Right renal pelvis (tissue), 4 donors: ENCODE results near the gene ZKSCAN5. TPM values are rescaled to one million over a fixed set of nuclear protein-coding genes. Genes with fewer than 3 reads are reported as not detected.
"Not testable (repeated sequence)": the region's sequence is repeated elsewhere in the genome, so short reads cannot be mapped to it uniquely, and the experiment has no call there.

Source experiments
- DNase-seq, 4 donors: peaks; one replicate each; pipeline ENCODE4 v3.0.0-alpha.2; 2013; ENCODE audit warnings: low read depth in 4 of 4, low spot score in 3 of 4, missing footprints in 1 of 4
- polyA plus RNA-seq, 4 donors: library from polyadenylated mRNA; unstranded; fragments of 120-200 nt; gene quantifications; one replicate each; pipeline ENCODE4 v1.2.1, GENCODE V29; 2013; ENCODE audit not compliant: insufficient read length in 4 of 4

Gene ZKSCAN5
- polyA plus RNA-seq, 4 donors: 14.4 to 16.6 (median 16.3) TPM

DNA sequence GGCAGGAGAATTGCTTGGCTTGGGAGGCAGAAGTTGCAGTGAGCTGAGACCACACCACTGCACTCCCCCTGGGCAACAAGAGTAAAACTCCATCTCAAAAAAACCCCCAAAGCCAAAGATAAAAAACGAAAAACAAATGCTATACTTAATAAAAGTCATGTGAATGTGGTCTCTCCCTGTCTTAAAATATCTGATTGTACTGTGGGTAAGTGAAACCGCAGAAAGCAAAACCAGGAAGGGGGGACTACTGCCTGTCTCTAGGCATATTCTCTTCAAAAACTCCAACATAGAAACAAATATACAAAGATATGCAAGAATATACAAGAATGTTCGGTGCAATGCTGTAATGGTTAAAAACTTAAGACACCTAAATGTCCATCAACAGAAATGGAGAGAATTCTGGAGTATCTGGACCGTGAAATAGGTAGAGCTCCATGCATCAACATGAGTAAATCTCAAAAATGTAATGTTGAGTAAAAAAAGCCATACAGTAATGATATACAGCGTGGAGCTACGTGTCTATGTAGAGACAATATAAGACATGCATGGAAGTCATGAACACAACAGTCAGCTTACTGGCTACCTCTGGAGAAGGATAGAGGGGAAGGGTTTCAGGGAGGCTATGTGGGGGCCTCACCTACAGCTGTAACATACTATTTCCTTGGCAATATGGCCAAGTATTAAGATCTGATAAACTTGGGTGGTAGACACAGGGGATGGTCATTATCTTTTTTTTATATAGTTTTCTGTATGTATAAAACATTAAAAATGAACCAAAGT lies 6.5 kb upstream of the ZKSCAN5 start:
- DNase-seq: no peak

DNA sequence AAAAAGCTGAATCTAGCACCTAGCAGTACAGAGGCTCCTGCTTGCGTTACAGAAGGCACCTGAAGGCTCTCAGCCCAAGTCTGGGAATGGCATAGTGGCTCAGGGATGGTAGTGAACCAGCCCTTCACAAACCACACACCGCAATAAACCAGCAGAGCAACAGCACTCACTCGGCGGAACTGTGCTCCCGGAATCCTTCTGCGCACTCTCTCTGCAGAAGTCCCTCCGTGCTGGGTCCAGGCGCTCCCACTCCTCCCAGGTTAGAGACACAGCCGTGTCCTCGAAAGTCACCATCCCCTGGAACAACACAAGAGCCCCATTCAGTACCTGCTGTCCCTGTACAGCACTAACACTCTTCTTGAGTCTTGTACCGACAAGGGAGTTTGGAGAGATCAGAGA lies 5.9 kb upstream of the ZKSCAN5 start:
- DNase-seq: no peak

DNA sequence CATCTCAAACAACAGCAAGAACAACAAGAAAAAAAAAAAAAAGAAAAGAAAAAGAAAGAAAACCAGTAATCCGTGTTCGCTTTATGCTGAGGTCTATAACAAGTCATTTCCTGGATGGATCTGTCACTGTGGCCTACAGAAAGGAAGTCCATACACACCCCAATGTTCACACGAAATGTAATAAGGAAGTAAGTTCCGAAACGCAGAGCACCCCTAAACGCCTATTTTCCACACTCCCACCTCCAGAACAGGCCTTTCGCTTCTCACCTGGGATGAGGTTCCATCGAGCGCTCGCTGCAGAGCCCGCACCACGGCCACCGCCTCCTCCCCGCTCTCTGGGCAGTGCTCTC lies 5.1 kb upstream of the ZKSCAN5 start:
- DNase-seq: no peak

DNA sequence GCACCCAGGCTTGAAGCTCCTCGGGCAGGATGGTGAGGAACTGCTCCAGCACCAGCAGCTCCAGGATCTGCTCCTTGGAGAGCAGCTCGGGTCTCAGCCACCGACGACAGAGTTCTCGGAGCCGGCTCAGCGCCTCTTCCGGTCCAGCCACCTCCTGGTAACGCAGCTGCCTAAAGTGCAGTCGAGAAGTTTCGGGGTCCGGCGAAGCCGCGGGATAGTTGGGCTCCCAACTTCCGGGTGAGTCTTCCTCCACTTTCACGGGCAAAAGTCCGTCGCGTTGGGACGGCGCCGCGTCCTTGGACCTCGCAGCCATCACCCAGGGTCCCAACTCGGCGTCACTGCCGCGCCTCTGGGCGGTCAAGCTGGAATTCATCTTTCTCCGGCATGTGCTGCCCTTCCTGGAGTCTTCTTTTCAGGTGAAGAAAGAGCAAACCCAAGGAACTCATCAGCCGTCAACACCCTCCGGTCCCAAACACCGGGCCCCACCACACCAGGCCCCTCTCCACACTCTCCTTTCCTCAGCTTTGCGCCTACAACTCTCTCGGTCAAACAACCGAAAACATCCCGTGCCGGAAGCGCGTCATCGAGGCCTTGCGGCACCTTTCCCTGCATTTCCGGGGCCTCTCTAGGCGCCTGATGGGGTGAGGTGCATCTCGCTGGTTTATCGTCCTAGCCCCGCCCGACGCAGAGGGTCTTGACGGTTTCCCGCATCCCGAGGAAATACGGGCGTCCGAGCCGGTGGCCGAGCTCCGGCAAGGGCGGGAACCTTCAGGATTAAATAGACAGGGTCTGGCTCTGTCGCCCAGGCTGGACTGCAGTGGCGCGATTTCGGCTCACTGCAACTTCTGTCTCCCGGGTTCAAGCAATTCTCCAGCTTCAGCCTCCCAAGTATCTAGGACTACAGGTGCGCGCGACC lies 4.5 kb upstream of the ZKSCAN5 start, which contains the start of gene ZNF394:
TSS of gene ZNF394 (minus strand) at position 561 of the 916 bp plus-strand sequence. CDS start at position 373, 188 bp downstream.
- DNase-seq: peak; percentile 84 to 92 (median 88)

DNA sequence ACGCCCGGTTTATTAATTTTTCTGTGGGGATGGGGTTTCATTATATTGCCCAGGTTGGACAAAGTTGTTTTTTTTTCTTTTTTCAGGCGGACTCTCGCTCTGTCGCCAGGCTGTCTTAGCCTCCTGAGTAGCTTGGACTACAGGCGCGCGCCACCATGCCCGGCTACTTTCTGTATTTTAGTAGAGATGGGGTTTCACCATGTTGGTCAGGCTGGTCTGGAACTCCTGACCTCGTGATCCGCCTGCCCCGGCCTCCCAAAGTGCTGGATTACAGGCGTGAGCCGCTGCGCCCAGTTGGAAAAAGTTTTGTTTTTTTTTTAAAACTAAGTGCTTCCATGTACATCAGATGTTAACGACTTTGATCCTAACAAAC lies 3.8 kb upstream of the ZKSCAN5 start:
- DNase-seq: no peak

DNA sequence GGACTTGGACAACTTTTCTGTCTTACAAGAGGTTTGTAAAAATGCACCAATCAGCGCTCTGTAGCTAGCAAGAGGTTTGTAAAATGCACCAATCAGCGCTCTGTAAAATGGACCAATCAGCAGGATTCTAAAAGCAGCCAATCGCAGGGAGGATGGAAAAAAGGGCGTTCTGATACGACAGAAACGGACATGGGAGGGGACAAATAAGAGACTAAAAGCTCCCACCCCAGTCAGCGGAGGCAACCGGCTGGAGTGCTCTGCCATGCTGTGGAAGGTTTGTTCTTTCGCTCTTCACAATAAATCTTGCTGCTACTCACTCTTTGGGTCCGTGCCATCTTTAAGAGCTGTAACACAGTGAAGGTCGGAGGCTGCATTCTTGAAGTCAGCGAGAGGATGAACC lies 3.2 kb upstream of the ZKSCAN5 start:
- DNase-seq: not testable (repeated sequence)

DNA sequence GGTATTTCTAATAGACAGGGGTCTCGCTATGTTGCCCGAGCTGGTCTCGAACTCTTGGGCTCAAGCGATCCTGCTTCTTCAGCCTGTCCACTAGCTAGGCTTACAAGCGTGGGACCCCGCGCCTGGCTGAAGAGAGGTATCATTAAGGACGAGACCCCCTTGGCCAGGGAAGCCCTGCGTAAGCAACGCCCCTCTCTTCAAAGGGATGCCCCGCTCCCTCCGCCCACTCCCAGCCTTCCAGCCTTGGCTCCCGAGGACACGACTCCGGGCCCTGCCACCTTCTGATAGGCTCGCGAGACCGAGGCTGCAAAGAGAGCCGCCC lies 220 bp upstream of the ZKSCAN5 start:
- peak in 1 of 4 donors; percentile 97 for DNase-seq

DNA sequence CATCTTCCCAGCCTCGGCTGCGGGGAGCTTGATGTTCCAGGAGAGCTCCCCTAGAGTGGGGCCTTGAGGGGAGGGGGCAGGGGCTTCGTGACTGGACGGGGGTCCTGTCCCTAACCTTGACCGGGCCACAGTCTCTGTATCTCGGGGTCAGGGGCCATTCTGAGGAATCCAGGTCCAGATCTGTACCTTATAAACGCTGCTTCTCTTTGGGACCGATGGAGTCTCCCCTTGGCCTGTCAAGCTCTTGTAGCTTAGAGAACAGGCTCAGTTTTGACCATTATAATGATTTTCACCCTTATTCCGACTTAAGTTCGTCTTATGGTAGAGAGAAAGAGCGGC lies 831 bp downstream of the ZKSCAN5 start:
- DNase-seq: no peak

DNA sequence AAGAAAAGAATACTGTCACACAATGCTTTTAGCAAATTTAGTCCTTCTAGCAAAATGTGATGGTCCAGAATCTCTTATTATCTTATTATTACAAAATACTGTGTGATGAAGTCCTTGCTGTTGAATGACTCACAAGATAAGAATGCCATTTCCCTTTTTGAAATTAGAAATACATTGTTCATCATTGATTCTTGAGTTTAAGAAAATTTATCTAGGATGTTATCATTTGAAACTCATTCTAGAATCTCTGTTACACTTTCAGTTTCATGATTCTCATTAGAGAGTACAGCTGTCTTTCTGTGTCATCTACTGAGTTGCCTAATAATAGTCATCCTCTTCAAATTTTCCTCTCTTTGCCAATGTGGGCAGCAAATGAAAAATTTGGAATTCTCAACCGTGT lies 9.6 kb downstream of the ZKSCAN5 start:
- no peak for DNase-seq

DNA sequence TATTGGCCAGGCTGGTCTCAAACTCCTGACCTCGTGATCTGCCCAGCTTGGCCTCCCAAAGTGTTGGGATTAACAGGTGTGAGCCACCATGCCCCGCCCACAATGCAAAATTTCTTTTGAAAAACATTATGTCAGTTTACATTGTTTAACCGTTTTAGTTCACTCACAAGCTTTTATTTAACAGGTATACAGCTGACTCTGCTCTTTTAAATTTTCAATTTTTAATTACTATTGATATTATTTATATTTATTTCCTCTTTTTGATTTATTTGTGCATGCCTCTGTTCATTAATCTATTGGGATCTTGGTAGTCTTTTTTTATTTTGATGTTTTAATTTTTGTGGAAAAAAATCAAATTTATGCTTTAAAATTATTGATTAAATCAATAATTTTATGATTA lies 16.9 kb downstream of the ZKSCAN5 start:
- DNase-seq: no peak

DNA sequence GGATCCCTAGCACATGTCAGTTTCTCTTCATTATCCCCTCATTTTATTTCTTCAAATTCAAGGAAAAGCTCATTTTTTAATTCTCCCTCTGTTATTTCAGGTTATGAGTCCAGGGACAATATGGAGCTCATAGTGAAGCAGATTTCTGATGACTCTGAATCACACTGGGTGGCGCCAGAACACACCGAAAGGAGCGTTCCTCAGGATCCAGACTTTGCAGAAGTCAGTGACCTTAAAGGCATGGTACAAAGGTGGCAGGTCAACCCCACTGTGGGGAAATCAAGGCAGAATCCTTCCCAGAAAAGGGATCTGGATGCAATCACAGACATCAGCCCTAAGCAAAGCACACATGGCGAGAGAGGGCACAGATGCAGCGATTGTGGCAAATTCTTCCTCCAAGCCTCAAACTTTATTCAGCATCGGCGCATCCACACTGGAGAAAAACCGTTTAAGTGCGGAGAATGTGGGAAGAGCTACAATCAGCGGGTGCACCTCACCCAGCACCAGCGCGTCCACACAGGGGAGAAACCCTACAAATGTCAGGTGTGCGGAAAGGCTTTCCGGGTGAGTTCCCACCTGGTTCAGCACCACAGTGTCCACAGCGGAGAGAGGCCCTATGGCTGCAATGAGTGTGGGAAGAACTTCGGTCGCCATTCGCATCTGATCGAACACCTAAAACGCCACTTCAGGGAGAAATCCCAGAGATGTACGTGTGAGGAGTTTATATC lies 21.4 kb downstream of the ZKSCAN5 start:
- DNase-seq: no peak

DNA sequence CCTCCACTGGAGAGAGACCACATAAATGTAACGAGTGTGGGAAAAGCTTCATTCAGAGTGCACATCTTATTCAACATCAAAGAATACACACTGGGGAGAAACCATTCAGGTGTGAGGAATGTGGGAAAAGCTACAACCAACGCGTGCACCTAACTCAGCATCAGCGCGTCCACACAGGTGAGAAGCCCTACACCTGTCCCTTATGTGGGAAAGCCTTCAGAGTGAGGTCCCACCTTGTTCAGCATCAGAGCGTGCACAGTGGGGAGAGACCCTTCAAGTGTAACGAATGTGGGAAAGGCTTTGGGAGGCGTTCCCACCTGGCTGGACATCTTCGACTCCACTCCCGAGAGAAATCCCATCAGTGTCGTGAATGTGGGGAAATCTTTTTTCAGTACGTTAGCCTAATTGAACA lies 26.9 kb downstream of the ZKSCAN5 start:
- no peak for DNase-seq

DNA sequence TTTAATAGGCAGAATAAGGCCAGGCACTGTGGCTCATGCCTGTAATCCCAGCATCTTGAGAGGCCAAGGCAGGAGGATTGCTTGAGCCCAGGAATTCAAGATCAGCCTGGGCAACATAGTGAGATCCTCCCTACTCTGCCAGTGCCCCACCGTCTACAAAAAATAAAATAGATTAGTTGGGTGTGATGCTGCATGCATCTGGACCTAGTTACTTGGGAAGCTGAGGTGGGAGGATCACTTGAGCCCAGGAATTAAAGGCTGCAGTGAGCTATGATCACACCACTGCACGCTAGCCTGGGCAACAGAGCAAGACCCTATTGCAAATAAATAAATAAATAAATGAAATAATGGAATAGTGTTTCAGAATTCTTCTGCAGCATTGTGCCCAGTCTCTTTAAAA lies 31.2 kb downstream of the ZKSCAN5 start:
- no peak for DNase-seq

DNA sequence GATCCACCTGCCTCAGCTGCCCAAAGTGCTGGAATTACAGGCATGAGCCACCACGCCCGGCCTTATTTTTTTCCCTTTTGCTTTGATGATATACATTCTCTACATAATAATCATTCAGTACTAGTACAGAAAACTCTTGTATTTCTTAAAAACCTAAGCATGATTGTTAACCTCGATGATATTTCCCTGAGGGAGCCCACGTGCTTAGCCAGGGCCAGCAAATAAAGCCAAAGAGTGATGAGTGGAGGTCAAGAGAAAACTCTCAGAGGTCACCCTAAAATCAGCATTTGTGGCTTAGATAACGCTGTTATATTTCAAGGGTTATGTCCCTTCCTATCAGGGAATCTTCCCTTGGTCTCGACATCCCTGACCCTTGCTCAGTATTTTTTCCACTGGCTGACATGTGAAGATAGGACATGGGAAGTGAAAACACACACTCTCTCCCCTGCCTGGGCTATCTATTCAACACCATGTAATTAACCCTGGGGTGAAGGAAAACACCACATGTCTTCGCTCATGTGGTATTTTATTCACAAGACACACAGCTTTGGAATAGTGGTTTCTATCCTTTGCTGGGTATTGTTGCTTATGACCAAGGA lies 34.9 kb downstream of the ZKSCAN5 start:
- no peak for DNase-seq

DNA sequence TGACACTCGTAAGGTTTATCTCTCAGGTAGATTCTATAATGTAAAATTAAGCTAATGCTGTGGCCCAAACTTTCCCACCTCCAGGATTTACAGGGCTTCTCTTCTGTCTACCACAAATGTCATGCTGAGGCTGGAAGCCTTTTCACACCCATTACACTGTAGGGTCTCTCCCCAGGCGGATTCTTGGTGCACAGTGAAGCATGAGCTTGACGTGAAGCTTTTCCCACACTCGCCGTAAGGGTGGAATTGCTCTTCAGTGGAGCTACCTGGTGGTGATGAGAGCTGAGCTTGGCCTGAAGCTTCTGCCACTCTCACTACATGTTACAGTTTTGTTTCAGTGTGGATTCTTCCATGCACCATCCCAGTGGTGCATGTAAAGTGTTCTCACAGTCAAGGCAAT lies 36.1 kb downstream of the ZKSCAN5 start:
- no peak for DNase-seq

DNA sequence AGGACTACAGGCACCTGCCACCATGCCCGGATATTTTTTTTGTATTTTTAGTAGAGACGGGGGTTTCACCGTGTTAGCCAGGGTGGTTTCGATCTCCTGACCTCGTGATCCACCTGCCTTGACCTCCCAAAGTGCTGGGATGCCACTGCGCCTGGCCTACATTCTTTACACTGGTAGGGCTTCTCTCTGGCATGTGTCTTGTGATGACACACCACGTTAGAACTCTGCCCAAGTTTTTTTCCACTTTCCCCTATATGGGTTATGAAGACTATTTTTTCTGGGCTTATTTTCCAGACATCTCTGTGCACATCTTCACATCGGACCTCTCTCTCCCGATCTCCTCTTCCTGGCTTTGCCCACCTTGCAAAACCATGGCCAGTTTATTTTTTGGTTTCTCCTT lies 36.8 kb downstream of the ZKSCAN5 start:
- DNase-seq: no peak

DNA sequence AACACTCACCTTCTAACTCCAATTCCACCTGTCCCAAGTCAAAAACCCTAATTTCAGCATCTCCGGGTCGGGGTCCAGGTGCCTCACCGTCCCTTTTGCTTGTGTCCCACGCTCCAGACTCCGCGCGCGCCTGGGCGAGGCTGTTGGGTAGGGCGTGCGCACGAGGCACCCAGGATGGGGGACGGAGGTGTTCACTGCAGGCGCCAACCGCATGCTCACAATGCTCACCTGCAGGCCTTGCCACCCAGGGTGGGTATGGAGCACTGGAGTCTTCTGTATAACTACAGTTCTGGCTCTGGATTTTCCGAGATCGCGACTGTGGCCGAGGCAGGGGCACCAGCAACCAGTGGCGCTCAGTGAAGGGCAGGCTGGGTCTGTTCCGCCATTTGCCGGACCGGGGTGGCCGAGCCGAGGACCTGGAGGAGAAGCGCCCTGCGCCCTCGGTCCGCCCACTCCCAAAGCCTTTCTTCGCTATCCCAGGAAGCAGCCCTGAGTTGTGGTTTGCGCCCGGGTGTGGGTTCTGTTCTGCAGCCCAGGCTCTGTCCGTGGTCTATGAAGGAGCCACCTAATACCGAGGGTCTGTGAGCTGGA lies 38.7 kb downstream of the ZKSCAN5 start:
- DNase-seq: no peak

DNA sequence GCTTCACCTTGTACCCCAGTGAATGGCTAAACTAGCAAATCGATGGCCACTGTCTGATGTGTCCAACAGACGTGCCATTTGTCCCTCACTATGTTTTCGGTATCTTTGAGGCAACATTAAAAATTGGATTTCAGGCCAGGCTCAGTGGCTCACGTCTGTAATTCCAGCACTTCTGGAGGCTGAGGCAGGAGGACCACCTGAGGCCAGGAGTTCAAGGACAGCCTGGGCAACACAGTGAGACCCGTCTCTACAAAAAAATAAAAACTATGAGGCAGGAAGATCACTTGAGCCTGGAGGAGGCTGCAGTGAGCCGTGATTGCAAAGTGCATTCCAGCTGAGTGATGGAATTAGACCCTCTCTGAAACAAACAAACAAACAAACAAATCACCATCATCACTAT lies 39.5 kb downstream of the ZKSCAN5 start:
- DNase-seq: no peak

DNA sequence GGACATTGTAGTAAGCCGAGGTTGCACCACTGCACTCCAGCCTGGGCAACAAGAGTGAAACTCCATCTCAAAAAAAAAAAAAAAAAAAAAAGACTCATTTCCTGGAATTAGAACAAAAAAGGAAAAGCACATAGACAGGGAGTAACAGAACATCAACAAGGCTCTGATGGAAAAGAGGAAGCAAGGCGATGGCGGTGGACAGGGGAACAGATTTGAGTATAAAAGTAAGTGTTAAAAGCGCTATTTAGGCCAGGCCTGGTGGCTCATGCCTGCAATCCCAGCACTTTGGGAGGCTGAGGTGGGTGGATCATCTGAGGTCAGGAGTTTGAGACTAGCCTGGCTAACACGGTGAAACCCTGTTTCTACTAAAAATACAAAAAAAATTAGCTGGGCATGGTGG lies 40.8 kb downstream of the ZKSCAN5 start:
- not testable (repeated sequence) for DNase-seq

DNA sequence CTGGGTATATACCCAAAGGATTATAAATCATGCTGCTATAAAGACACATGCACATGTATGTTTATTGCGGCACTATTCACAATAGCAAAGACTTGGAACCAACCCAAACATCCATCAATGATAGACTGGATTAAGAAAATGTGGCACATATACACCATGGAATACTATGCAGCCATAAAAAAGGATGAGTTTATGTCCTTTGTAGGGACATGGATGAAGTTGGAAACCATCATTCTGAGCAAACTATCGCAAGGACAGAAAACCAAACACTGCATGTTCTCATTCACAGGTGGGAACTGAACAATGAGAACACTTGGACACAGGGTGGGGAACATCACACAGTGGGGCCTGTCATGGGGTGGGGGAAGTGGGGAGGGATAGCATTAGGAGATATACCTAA lies 45.1 kb downstream of the ZKSCAN5 start:
- not testable (repeated sequence) for DNase-seq

DNA sequence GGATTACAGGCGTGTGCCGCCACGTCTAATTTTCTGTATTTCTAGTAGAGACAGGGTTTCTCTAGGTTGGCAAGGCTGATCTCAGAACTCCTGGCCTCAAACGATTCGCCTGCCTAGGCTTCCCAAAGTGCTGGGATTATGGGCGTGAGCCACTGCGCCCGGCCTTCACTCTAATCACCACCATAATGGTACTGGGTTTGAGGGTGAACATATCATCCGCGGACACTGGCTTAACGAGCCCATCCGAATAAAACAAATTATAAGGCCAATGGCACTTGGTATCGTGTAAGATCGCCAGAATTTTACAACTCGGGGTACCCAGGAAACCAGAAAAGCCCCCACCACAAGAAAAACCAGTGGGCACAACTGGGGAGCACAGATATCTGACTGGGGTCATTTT lies 46.9 kb downstream of the ZKSCAN5 start:
- DNase-seq: no peak
